Measurements from ENCODE around the gene LRRC4.

GRCh38 chr7:128003787-128004186 is 27.4 kb downstream of the LRRC4 start:
- TF ChIP-seq CTCF (IDR thresholded peaks at IDR 0.05) (no peak), POLR2AphosphoS5 (IDR thresholded peaks at IDR 0.05) (no peak)

All from upper lobe of left lung (tissue), 4 donors.